CD4-positive, alpha-beta T cell treated with Interleukin-21 for 1 hour (primary cell): Measurements from ENCODE around the gene EFCAB8.

Source experiments
- DNase-seq: peaks from one replicate; pipeline ENCODE4 v3.0.0-alpha.2; 2020

EFCAB8 gene

DNA sequence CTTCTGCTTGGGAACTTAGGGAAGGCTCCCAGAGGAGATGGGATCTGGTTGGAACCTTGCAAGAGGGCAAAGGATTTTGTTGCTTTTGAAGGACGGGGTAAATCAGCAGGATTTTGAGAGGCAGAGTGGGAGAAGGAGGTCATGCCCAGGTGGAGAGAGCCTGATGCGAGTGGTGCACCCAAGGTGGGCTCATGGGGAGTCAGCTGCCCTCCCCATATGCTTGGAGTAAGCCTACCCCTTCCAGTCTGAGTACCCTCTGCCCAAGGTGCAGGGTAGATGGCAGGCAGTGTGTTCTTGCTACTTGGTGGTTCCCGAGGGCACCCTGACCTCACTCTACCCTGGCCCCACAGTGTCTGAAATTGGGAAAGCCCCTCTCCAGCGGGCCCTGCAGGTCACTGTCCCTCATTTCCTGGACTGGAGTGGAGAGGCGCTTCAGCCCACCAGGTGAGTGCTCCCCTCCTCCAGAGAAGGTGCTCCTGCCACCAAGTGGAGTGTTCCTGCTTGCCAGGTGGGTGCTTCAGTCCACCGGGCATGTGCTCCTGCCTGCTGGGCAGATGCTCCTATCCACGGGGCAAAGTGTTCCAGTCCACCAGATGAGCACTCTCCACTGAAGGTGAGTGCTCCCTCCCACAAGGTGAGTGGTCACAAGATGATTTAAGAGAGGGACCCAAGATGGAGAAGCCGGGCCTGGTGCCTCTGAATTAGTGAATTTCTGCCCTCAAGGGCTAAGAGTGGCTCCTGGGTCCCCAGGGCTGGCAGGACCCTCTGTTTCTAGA, 152.1 kb downstream of the EFCAB8 start:
- DNase-seq, result no peak
